ENCODE results near the gene COLGALT1.
"Not testable (repeated sequence)": the region's sequence is repeated elsewhere in the genome, so short reads cannot be mapped to it uniquely, and the experiment has no call there.

Gene COLGALT1

GRCh38 chr19:17555480-17555928 is at the start of gene COLGALT1:
Gene COLGALT1, plus strand, starts transcription at chr19:17555649. Its CDS starts 65 bp downstream, at chr19:17555714.
- DNase-seq, result peak; percentile 98

GRCh38 chr19:17506745-17507144 is 48.7 kb upstream of the COLGALT1 start:
- no peak for DNase-seq

- DNase-seq, result not testable (repeated sequence)
These were observed 46.9 kb upstream of the COLGALT1 start for GRCh38 chr19:17508558-17508933.

- DNase-seq, result no peak
These were observed 45.0 kb upstream of the COLGALT1 start for GRCh38 chr19:17510220-17510993.

- DNase-seq, result peak; percentile 84
These were observed 43.5 kb upstream of the COLGALT1 start for GRCh38 chr19:17511724-17512573.

GRCh38 chr19:17512574-17512939 is 42.9 kb upstream of the COLGALT1 start:
- DNase-seq, result no peak

GRCh38 chr19:17515408-17516149 is 39.9 kb upstream of the COLGALT1 start:
- DNase-seq, result no peak

- no peak for DNase-seq
These were observed 37.6 kb upstream of the COLGALT1 start for GRCh38 chr19:17517898-17518297.

GRCh38 chr19:17518654-17519053 is 36.8 kb upstream of the COLGALT1 start:
- DNase-seq, result not testable (repeated sequence)

- no peak for DNase-seq
These were observed 35.5 kb upstream of the COLGALT1 start for GRCh38 chr19:17519967-17520366.

GRCh38 chr19:17520865-17521264 is 34.6 kb upstream of the COLGALT1 start:
- no peak for DNase-seq

- DNase-seq, result peak; percentile 89
These were observed 32.2 kb upstream of the COLGALT1 start for GRCh38 chr19:17522988-17523872.

GRCh38 chr19:17524651-17525050 is 30.8 kb upstream of the COLGALT1 start:
- DNase-seq, result no peak

- no peak for DNase-seq
These were observed 30.3 kb upstream of the COLGALT1 start for GRCh38 chr19:17525141-17525540.

- no peak for DNase-seq
These were observed 28.5 kb upstream of the COLGALT1 start for GRCh38 chr19:17526922-17527321.

- DNase-seq, result no peak
These were observed 28.1 kb upstream of the COLGALT1 start for GRCh38 chr19:17527326-17527725.

- DNase-seq, result no peak
These were observed 26.8 kb upstream of the COLGALT1 start for GRCh38 chr19:17528610-17529009.

- DNase-seq, result no peak
These were observed 25.9 kb upstream of the COLGALT1 start for GRCh38 chr19:17529239-17530158.

- no peak for DNase-seq
These were observed 24.9 kb upstream of the COLGALT1 start for GRCh38 chr19:17530586-17530985.

- no peak for DNase-seq
These were observed 23.3 kb upstream of the COLGALT1 start for GRCh38 chr19:17532116-17532515.

- no peak for DNase-seq
These were observed 22.9 kb upstream of the COLGALT1 start for GRCh38 chr19:17532557-17532956.
